GM12891 (cell line): ENCODE results near the gene CREB3L2.

ENCODE experiments used
- PAX5 ChIP-seq: IDR thresholded peaks from 2 replicates; pipeline ENCODE4 v1.6.1; 2011; ENCODE audit warnings: low read length, moderate library complexity, mild to moderate bottlenecking; ENCODE audit not compliant: insufficient read depth, severe bottlenecking
- POLR2A ChIP-seq: IDR thresholded peaks from 2 replicates; pipeline ENCODE4 v1.6.1; 2011; ENCODE audit warnings: low read depth, low read length, control low read depth
- POLR2AphosphoS5 ChIP-seq: IDR thresholded peaks from 2 replicates; pipeline ENCODE4 v1.6.1; 2011; ENCODE audit warnings: low read depth, low read length, control low read depth
- POU2F2 ChIP-seq: IDR thresholded peaks from 2 replicates; pipeline ENCODE4 v1.6.1; 2011; ENCODE audit warnings: low read depth, mild to moderate bottlenecking, control low read depth, low read length, moderate library complexity
- SPI1 ChIP-seq: IDR thresholded peaks from 2 replicates; pipeline ENCODE4 v1.6.1; 2011; ENCODE audit warnings: low read depth, low read length, control low read depth
- TAF1 ChIP-seq: IDR thresholded peaks from 2 replicates; pipeline ENCODE4 v1.6.1; 2011; ENCODE audit warnings: low read depth, low read length, control low read depth

- no peak for TF ChIP-seq TAF1
- no peak for TF ChIP-seq POLR2A
- no peak for TF ChIP-seq SPI1
- no peak for TF ChIP-seq POLR2AphosphoS5
- TF ChIP-seq PAX5: no peak
- TF ChIP-seq POU2F2: no peak
These were observed 33.0 kb downstream of the CREB3L2 start for GRCh38 chr7:137968890-137969289.
